Loucy (cell line): Measurements from ENCODE around the gene SLC35G2.

Source experiments
- CTCF ChIP-seq: fragments of 200-600 bp; sonication (generic); conservative IDR thresholded peaks from 2 replicates; pipeline ENCODE4 v1.5.1; 2014; ENCODE audit warnings: mild to moderate bottlenecking, antibody characterized with exemption, low read length
- EZH2phosphoT487 ChIP-seq: fragments of 200-600 bp; IDR thresholded peaks from 2 replicates; pipeline ENCODE4 v1.6.1; 2018; ENCODE audit warnings: antibody characterized with exemption, mild to moderate bottlenecking, moderate library complexity, borderline replicate concordance

- TF ChIP-seq CTCF (no peak), EZH2phosphoT487 (no peak)
Observed at GRCh38 chr3:136840252-136840651, 21.3 kb downstream of the SLC35G2 start.
